PC-3 (cell line): Measurements from ENCODE around the gene RBBP9. TPM values are rescaled to one million over a fixed set of nuclear protein-coding genes. Genes with fewer than 3 reads are reported as not detected.
A peak's percentile ranks its signal among the peaks of the same experiment; 100 is the strongest.

Experiments used
- ATAC-seq: fragments of 200-7000 bp; cut with Tn5 transposase; 2 replicates; pipeline ENCODE4 v1.9.1; 2020; ENCODE audit warnings: mild to moderate bottlenecking, moderate library complexity
- Bru-seq: library from RNA; stranded (reverse); fragments of 400-500 nt; gene quantifications from one replicate; lab custom pipeline; 2021; lab: Mats Ljungman, UMichigan
- BruChase-seq, 2 experiments: library from RNA; stranded (reverse); fragments of 400-500 nt; gene quantifications; one replicate each; lab custom pipeline; 2021; lab: Mats Ljungman, UMichigan
- BruUV-seq: library from RNA; stranded (reverse); fragments of 400-500 nt; replicated peaks from 2 replicates; lab custom pipeline; 2021; lab: Mats Ljungman, UMichigan
- CTCF ChIA-PET: fragments of 300-600 bp; sonication (Branson Sonifier 250); formaldehyde crosslinking; loops from one replicate; lab custom pipeline; 2022; ENCODE audit warnings: antibody characterized with exemption; lab: Charles Lee
- POLR2A ChIA-PET: fragments of 300-600 bp; sonication (Branson Sonifier 250); formaldehyde crosslinking; loops from one replicate; lab custom pipeline; 2022; ENCODE audit warnings: antibody characterized with exemption; ENCODE audit not compliant: unreplicated experiment; lab: Charles Lee
- DNase-seq: peaks from one replicate; pipeline ENCODE4 v3.0.0-alpha.2; 2015
- H2AFZ ChIP-seq: fragments of 300-600 bp; sonication (generic); 2 replicates; pipeline ENCODE4 v1.6.0; 2016; ENCODE audit warnings: antibody characterized with exemption, low read length
- H3F3A ChIP-seq: fragments of 300-600 bp; sonication (generic); one replicate; pipeline ENCODE4 v1.6.0; 2017; ENCODE audit warnings: antibody characterized with exemption, low read length, control low read depth, mild to moderate bottlenecking; ENCODE audit not compliant: unreplicated experiment
- H3K27ac ChIP-seq: fragments of 300-600 bp; sonication (generic); 2 replicates; pipeline ENCODE4 v1.5.1; 2016; ENCODE audit warnings: mild to moderate bottlenecking, low read length
- H3K27me3 ChIP-seq: fragments of 300-600 bp; sonication (generic); 2 replicates; pipeline ENCODE4 v1.6.1; 2016; ENCODE audit warnings: low read length, mixed read lengths
- H3K36me3 ChIP-seq: fragments of 300-600 bp; sonication (generic); 2 replicates; pipeline ENCODE4 v1.6.1; 2016; ENCODE audit warnings: low read depth, mixed run types, low read length, mixed read lengths
- H3K4me1 ChIP-seq: fragments of 300-600 bp; sonication (generic); 2 replicates; pipeline ENCODE4 v1.5.1; 2016; ENCODE audit warnings: low read length; ENCODE audit not compliant: insufficient read depth
- H3K4me2 ChIP-seq: fragments of 300-600 bp; sonication (generic); 2 replicates; pipeline ENCODE4 v1.6.0; 2016; ENCODE audit warnings: low read length
- H3K4me3 ChIP-seq: fragments of 300-600 bp; sonication (generic); 2 replicates; pipeline ENCODE4 v1.5.1; 2016; ENCODE audit warnings: mild to moderate bottlenecking, low read length, mixed read lengths
- H3K79me2 ChIP-seq: fragments of 300-600 bp; sonication (generic); 2 replicates; pipeline ENCODE4 v1.6.1; 2017; ENCODE audit warnings: low read length, mixed read lengths
- H3K9ac ChIP-seq: fragments of 300-600 bp; sonication (generic); 2 replicates; pipeline ENCODE4 v1.6.0; 2016; ENCODE audit warnings: mild to moderate bottlenecking, low read length
- H3K9me2 ChIP-seq: fragments of 300-600 bp; sonication (generic); replicated peaks from 2 replicates; pipeline ENCODE4 v1.6.1; 2016; ENCODE audit warnings: mixed run types, low read length, mixed read lengths
- H3K9me3 ChIP-seq: fragments of 300-600 bp; sonication (generic); 2 replicates; pipeline ENCODE4 v1.6.1; 2016; ENCODE audit warnings: low read length, mixed read lengths
- H4K20me1 ChIP-seq: fragments of 300-600 bp; sonication (generic); 2 replicates; pipeline ENCODE4 v1.6.1; 2016; ENCODE audit warnings: low read length, mixed read lengths
- CTCF ChIP-seq: fragments of 300-600 bp; sonication (generic); conservative IDR thresholded peaks from 2 replicates; pipeline ENCODE4 v1.5.1; 2017; ENCODE audit warnings: antibody characterized with exemption, low read depth, mild to moderate bottlenecking, low read length
- EZH2 ChIP-seq: fragments of 300-600 bp; sonication (generic); IDR thresholded peaks from one replicate; pipeline ENCODE4 v1.6.1; 2017; ENCODE audit warnings: antibody characterized with exemption, mild to moderate bottlenecking, low read length; ENCODE audit not compliant: unreplicated experiment
- EZH2phosphoT487 ChIP-seq: fragments of 300-600 bp; sonication (generic); IDR thresholded peaks from 2 replicates; pipeline ENCODE4 v1.6.1; 2018; ENCODE audit warnings: mild to moderate bottlenecking, antibody characterized with exemption, low read length, borderline replicate concordance
- intact Hi-C: fragments of 100-400 bp; cut with micrococcal nuclease; formaldehyde crosslinking; loops from 2 replicates; pipeline ENCODE4 v1.9.0; 2023
- long read RNA-seq: library from polyadenylated mRNA; unstranded; transcript quantifications from one replicate; pipeline ENCODE4 v2.0.0, GENCODE V29; 2021; ENCODE audit not compliant: unreplicated experiment
- total RNA-seq: library from RNA; depleted of rRNA; stranded (reverse); fragments of >200 nt; gene quantifications from 2 replicates; pipeline ENCODE4 v1.2.3, GENCODE V29; 2014; rRNA removed

Gene RBBP9
- total RNA-seq: 17.7 and 22.8 TPM in 2 replicates
- Bru-seq, nascent RNA: percentile 60 among the genes with signal in this experiment
- BruChase-seq, experiment 1, labeled RNA remaining after a 6-hour chase: percentile 77 among the genes with signal in this experiment
- percentile 65 among the genes with signal in this experiment for BruChase-seq, experiment 2, labeled RNA remaining after a 2-hour chase
- long read RNA-seq, transcript RBBP9-202 (4 exons, 830 nt): minor isoform, 5 of 31 reads
- long read RNA-seq, transcript RBBP9-201 (5 exons, 3,861 nt): major isoform, 19 of 31 reads
- long read RNA-seq, partial matches to known transcripts: 0 of 31 reads
- long read RNA-seq, other reads (novel, unspliced or antisense): 7 of 31 reads

- H4K20me1 ChIP-seq: no peaks in the 10 kb centered on the region
- ChIA-PET CTCF (interaction anchor here (0.5 kb wide), 1 partner anchor 30 kb away, joined by 3 read pairs; the partner anchor contains the start of gene DZANK1), POLR2A (interaction anchor here (0.6 to 1.6 kb wide), 3 partner anchors 10 to 1479 kb away, joined by 5 to 18 read pairs (median 6); partner anchors contain the start of genes DZANK1, POLR3F and SEC23B)
- peaks cover 15% of the 10 kb centered on the region for H3K4me1 ChIP-seq
- H3K36me3 ChIP-seq: no peaks in the 10 kb centered on the region
- TF ChIP-seq EZH2phosphoT487: no peak
- TF ChIP-seq CTCF: no peak
- TF ChIP-seq EZH2: no peak
- peak within 1 kb of the TSS; percentile 93 for H2AFZ ChIP-seq
- H3K9ac ChIP-seq: peak within 1 kb of the TSS; percentile 75
- intact Hi-C loops: no loop called here
- BruUV-seq: TSS peak; percentile 62
- H3K9me3 ChIP-seq: no peaks in the 10 kb centered on the region
- H3K4me3 ChIP-seq: peak within 1 kb of the TSS; percentile 92
- no peaks in the 10 kb centered on the region for H3F3A ChIP-seq
- H3K9me2 ChIP-seq: no peaks in the 10 kb centered on the region
- H3K4me2 ChIP-seq: peak within 1 kb of the TSS; percentile 89
- H3K79me2 ChIP-seq: peaks cover 10% of the 10 kb centered on the region
- peak; percentile 89 for DNase-seq
- no peaks in the 10 kb centered on the region for H3K27me3 ChIP-seq
- no peak within 1 kb of the TSS for H3K27ac ChIP-seq
- ATAC-seq: peak; percentile 100
Measured at GRCh38 chr20:18496740-18497592, at the start of gene RBBP9. TSS of gene RBBP9 (minus strand) at chr20:18497225. CDS start at chr20:18497167, 58 bp downstream.

- Histone ChIP-seq H3K36me3 (peaks cover 55% of the 10 kb centered on the region), H3K4me3 (no peak overlapping the region), H3K4me2 (no peak overlapping the region), H4K20me1 (no peaks in the 10 kb centered on the region), H3K79me2 (no peaks in the 10 kb centered on the region), H3K27ac (no peak overlapping the region), H3K9ac (no peak overlapping the region), H3K9me3 (no peaks in the 10 kb centered on the region), H3F3A (peaks cover 12% of the 10 kb centered on the region), H3K27me3 (no peaks in the 10 kb centered on the region), H3K9me2 (no peaks in the 10 kb centered on the region), H3K4me1 (peaks cover 40% of the 10 kb centered on the region), H2AFZ (no peak overlapping the region)
- ChIA-PET POLR2A (interaction anchor here (0.7 kb wide), 1 partner anchor 38 kb away, joined by 6 read pairs; the partner anchor contains the start of gene SEC23B), CTCF (no interaction called here)
- ATAC-seq (no peak), DNase-seq (no peak)
- intact Hi-C loops: no loop called here
- BruUV-seq: no TSS peak
- no peak for TF ChIP-seq EZH2phosphoT487
- TF ChIP-seq EZH2: no peak
- no peak for TF ChIP-seq CTCF
Measured at GRCh38 chr20:18545566-18545965, 48.5 kb upstream of the RBBP9 start.
